ENCODE measurements around the gene HRH1. TPM values are rescaled to one million over a fixed set of nuclear protein-coding genes. Genes with fewer than 3 reads are reported as not detected.

The HRH1 gene
- total and polyA plus RNA-seq, 12 donors, result 0.24 to 6.5 (median 2.2) TPM

GRCh38 chr3:11144996-11145395 is 9.3 kb upstream of the HRH1 start:
- Histone ChIP-seq H3K27me3 (no peaks in the 10 kb centered on the region), H3K36me3 (replicated peaks in 1 of 2) (no peaks in the 10 kb centered on the region), H3K9me3 (replicated peaks in 1 of 3) (no peaks in the 10 kb centered on the region), H3K4me3 (no peak overlapping the region), H3K27ac (no peak overlapping the region), H3K4me1 (replicated peaks in 1 of 2) (no peaks in the 10 kb centered on the region)
- 70 to 79% (median 76%) methylated on average over 5 of the region's 5 CpGs for WGBS, 4 donors
- TF ChIP-seq CTCF (IDR thresholded peaks at IDR 0.05) (no peak), POLR2A (IDR thresholded peaks at IDR 0.05) (no peak)
- no peak for DNase-seq
- intact Hi-C loops (cut with DNase I), result no loop called here

- intact Hi-C loops (cut with DNase I), result no loop called here
- TF ChIP-seq POLR2A (IDR thresholded peaks at IDR 0.05) (no peak), CTCF (IDR thresholded peaks at IDR 0.05) (no peak)
- H3K27me3 ChIP-seq, result no peaks in the 10 kb centered on the region
- no peak for DNase-seq
- no peaks in the 10 kb centered on the region for H3K36me3 ChIP-seq (replicated peaks in 1 of 2)
- no peaks in the 10 kb centered on the region for H3K9me3 ChIP-seq (replicated peaks in 1 of 3)
- H3K27ac ChIP-seq, result no peak overlapping the region
- H3K4me3 ChIP-seq, result no peak overlapping the region
- 25 to 39% (median 30%) methylated on average over 3 of the region's 3 CpGs for WGBS, 4 donors
- no peaks in the 10 kb centered on the region for H3K4me1 ChIP-seq (replicated peaks in 1 of 2)
Measured at GRCh38 chr3:11145888-11146287, 8.4 kb upstream of the HRH1 start.

- DNase-seq, result no peak
- no peak for TF ChIP-seq CTCF (IDR thresholded peaks at IDR 0.05)
- no peak for TF ChIP-seq POLR2A (IDR thresholded peaks at IDR 0.05)
- no peak overlapping the region for H3K27ac ChIP-seq
- no peaks in the 10 kb centered on the region for H3K9me3 ChIP-seq (replicated peaks in 1 of 3)
- WGBS, 4 donors, result 67 to 81% (median 77%) methylated on average over 6 of the region's 6 CpGs
- intact Hi-C loops (cut with DNase I), result no loop called here
- H3K36me3 ChIP-seq (replicated peaks in 1 of 2), result no peaks in the 10 kb centered on the region
- H3K4me3 ChIP-seq, result no peak overlapping the region
- no peaks in the 10 kb centered on the region for H3K27me3 ChIP-seq
- H3K4me1 ChIP-seq (replicated peaks in 1 of 2), result no peaks in the 10 kb centered on the region
Measured at GRCh38 chr3:11146773-11147660, 7.3 kb upstream of the HRH1 start.

GRCh38 chr3:11150256-11150655 is 4.0 kb upstream of the HRH1 start:
- WGBS, 4 donors, result 82 to 88% (median 83%) methylated on average over 7 of the region's 7 CpGs
- Histone ChIP-seq H3K36me3 (replicated peaks in 1 of 2) (no peaks in the 10 kb centered on the region), H3K4me1 (replicated peaks in 1 of 2) (no peaks in the 10 kb centered on the region), H3K9me3 (replicated peaks in 1 of 3) (no peaks in the 10 kb centered on the region), H3K27ac (no peak overlapping the region), H3K27me3 (peaks cover 11% of the 10 kb centered on the region), H3K4me3 (no peak overlapping the region)
- intact Hi-C loops (cut with DNase I), result loop anchor here in 1 of 2 donors (10.0 kb wide), 1 partner anchor 185 kb away; no protein-coding TSS in a partner anchor
- no peak for DNase-seq
- TF ChIP-seq CTCF (IDR thresholded peaks at IDR 0.05) (no peak), POLR2A (IDR thresholded peaks at IDR 0.05) (no peak)

All from adrenal gland (tissue), 12 donors.